A549 (cell line): ENCODE results near the gene RBKS. TPM values are rescaled to one million over a fixed set of nuclear protein-coding genes. Genes with fewer than 3 reads are reported as not detected.

Experiments
- ATAC-seq, 2 experiments: fragments of 200-7000 bp in 1 of 2; fragments of >200 bp in 1 of 2; cut with Nextera tagmentation in 1 of 2; cut with Tn5 transposase in 1 of 2; 3 replicates each; pipeline versions ENCODE4 v1.8.0 to v1.9.1; 2018 to 2020; ENCODE audit warnings: mild to moderate bottlenecking in 1 of 2, moderate library complexity in 1 of 2
- CTCF ChIA-PET: fragments of 300-600 bp; sonication (Branson Sonifier 250); formaldehyde crosslinking; extraction: SDS; loops from one replicate; lab custom pipeline; 2021; ENCODE audit warnings: antibody characterized with exemption, inconsistent platforms; lab: Yijun Ruan, JAX
- POLR2A ChIA-PET: fragments of 350-600 bp; formaldehyde crosslinking; extraction: SDS; loops from one replicate; lab custom pipeline; 2021; ENCODE audit warnings: antibody characterized with exemption, inconsistent platforms; lab: Yijun Ruan, JAX
- DNase-seq, 2 experiments: peaks; one replicate each; pipeline versions ENCODE4 v3.0.0 to v3.0.0-alpha.2; 2011 to 2016; ENCODE audit warnings: low read depth in 1 of 2, low spot score in 1 of 2
- FAIRE-seq: peaks from 2 replicates; lab custom pipeline; 2011; peaks lifted over from hg19 to GRCh38; lab: Jason Lieb, UNC
- H3K27ac ChIP-seq, 2 experiments: fragments of >200 bp; sonication (Bioruptor Twin); formaldehyde crosslinking; 3 replicates each; pipeline ENCODE4 v1.5.1; 2016 to 2017
- H3K4me1 ChIP-seq: fragments of >200 bp; sonication (Bioruptor Twin); formaldehyde crosslinking; 3 replicates; pipeline ENCODE4 v1.6.1; 2016
- H3K4me2 ChIP-seq: fragments of >200 bp; sonication (Bioruptor Twin); formaldehyde crosslinking; 3 replicates; pipeline ENCODE4 v1.6.1; 2016
- H3K4me3 ChIP-seq: fragments of >200 bp; sonication (Bioruptor Twin); formaldehyde crosslinking; 3 replicates; pipeline ENCODE4 v1.5.1; 2016
- H3K9me3 ChIP-seq: fragments of >200 bp; sonication (Bioruptor Twin); formaldehyde crosslinking; 3 replicates; pipeline ENCODE4 v1.6.1; 2016
- EHMT2 ChIP-seq: fragments of 200-600 bp; sonication (generic); IDR thresholded peaks from 2 replicates; pipeline ENCODE4 v1.6.1; 2016; ENCODE audit warnings: antibody characterized with exemption, low read depth, mild to moderate bottlenecking, moderate library complexity
- EP300 ChIP-seq, 2 experiments: fragments of >200 bp; sonication (Bioruptor Twin); formaldehyde crosslinking; IDR thresholded peaks; 2 replicates in 1 of 2; 3 replicates in 1 of 2; pipeline ENCODE4 v1.6.1; 2016 to 2017
- JUN ChIP-seq, 2 experiments: fragments of >200 bp; sonication (Bioruptor Twin); formaldehyde crosslinking; IDR thresholded peaks; 2 replicates in 1 of 2; 3 replicates in 1 of 2; pipeline ENCODE4 v1.6.1; 2016 to 2017
- JUNB ChIP-seq: fragments of >200 bp; sonication (Bioruptor Twin); formaldehyde crosslinking; IDR thresholded peaks from 2 replicates; pipeline ENCODE4 v1.6.1; 2016
- KDM5A ChIP-seq: fragments of 200-600 bp; sonication (generic); IDR thresholded peaks from 2 replicates; pipeline ENCODE4 v1.6.1; 2016; ENCODE audit warnings: antibody characterized with exemption, mild to moderate bottlenecking
- RCOR1 ChIP-seq: fragments of 150-350 bp; IDR thresholded peaks from 2 replicates; pipeline ENCODE4 v1.6.1; 2014; ENCODE audit warnings: antibody characterized with exemption, low read length, low read depth
- SMC3 ChIP-seq: fragments of >200 bp; sonication (Bioruptor Twin); formaldehyde crosslinking; IDR thresholded peaks from 3 replicates; pipeline ENCODE4 v1.6.1; 2018; ENCODE audit warnings: inconsistent platforms
- ZFP36 ChIP-seq: fragments of 450-650 bp; IDR thresholded peaks from 2 replicates; pipeline ENCODE4 v1.6.1; 2014; ENCODE audit warnings: borderline replicate concordance; ENCODE audit not compliant: partially characterized antibody
- WGBS: methylation state at CpG from one replicate; pipeline ENCODE4 v1.1.6; 2017; ENCODE audit errors: missing lambda C conversion rate; 5-methylcytosine and 5-hydroxymethylcytosine counted together
- polyA plus RNA-seq, 4 experiments: library from polyadenylated mRNA; depleted of rRNA in 3 of 4; stranded (reverse); fragments of >200 nt; fragmentation: RNase III in 1 of 4; extraction: RNeasy Plus Mini Kit Qiagen cat#74134 plus additional on column Dnase treatment in 1 of 4; gene quantifications; 2 replicates in 3 of 4; 3 replicates in 1 of 4; pipeline ENCODE4 v1.2.3, GENCODE V29; 2011 to 2017
- TF ChIP-seq, protein P1 (sequence below): fragments of 200-600 bp; sonication (generic); IDR thresholded peaks from 2 replicates; pipeline ENCODE4 v1.6.1; 2016; ENCODE audit warnings: antibody characterized with exemption, mild to moderate bottlenecking, moderate library complexity
- TF ChIP-seq, protein P2 (sequence below): fragments of 450-650 bp; IDR thresholded peaks from 2 replicates; pipeline ENCODE4 v1.6.1; 2014; ENCODE audit warnings: antibody characterized with exemption
- TF ChIP-seq, protein P3 (sequence below): IDR thresholded peaks from 2 replicates; pipeline ENCODE4 v1.6.1; 2012
- TF ChIP-seq, protein P4 (sequence below): fragments of 250-450 bp; sonication (Bioruptor Pico); IDR thresholded peaks from 2 replicates; pipeline ENCODE4 v1.5.0; 2020; ENCODE audit warnings: low read depth, mild to moderate bottlenecking, moderate library complexity

Gene RBKS
- polyA plus RNA-seq, 2 of the 4 experiments (the other 2 are of a cell fraction) = 7.6 to 8.5 TPM

DNA sequence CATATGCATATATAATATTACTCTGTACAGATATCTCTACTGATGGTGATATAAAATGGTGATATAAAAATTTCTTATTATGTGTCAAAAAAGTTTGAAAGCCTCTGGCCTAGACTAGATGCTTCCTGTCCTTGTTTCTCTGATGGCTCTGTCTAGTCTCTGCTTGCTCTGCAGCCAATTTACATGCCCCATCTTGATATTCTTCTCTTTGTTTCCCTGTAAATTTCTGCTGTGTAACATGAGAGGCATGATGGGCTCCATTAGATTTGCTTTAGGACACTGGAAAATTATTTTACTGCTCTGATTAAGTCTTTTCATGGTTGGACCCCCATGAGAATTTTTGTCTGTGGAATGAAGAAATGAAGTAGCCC, 24.6 kb upstream of the RBKS start:
- no peak overlapping the region for H3K4me3 ChIP-seq
- ATAC-seq = no peak
- TF ChIP-seq KDM5A = no peak
- TF ChIP-seq, protein P1, sequence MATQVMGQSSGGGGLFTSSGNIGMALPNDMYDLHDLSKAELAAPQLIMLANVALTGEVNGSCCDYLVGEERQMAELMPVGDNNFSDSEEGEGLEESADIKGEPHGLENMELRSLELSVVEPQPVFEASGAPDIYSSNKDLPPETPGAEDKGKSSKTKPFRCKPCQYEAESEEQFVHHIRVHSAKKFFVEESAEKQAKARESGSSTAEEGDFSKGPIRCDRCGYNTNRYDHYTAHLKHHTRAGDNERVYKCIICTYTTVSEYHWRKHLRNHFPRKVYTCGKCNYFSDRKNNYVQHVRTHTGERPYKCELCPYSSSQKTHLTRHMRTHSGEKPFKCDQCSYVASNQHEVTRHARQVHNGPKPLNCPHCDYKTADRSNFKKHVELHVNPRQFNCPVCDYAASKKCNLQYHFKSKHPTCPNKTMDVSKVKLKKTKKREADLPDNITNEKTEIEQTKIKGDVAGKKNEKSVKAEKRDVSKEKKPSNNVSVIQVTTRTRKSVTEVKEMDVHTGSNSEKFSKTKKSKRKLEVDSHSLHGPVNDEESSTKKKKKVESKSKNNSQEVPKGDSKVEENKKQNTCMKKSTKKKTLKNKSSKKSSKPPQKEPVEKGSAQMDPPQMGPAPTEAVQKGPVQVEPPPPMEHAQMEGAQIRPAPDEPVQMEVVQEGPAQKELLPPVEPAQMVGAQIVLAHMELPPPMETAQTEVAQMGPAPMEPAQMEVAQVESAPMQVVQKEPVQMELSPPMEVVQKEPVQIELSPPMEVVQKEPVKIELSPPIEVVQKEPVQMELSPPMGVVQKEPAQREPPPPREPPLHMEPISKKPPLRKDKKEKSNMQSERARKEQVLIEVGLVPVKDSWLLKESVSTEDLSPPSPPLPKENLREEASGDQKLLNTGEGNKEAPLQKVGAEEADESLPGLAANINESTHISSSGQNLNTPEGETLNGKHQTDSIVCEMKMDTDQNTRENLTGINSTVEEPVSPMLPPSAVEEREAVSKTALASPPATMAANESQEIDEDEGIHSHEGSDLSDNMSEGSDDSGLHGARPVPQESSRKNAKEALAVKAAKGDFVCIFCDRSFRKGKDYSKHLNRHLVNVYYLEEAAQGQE = no peak
- no peak for TF ChIP-seq JUNB
- TF ChIP-seq, all 56 proteins: peak for 0
- Histone ChIP-seq H3K9me3 (no peaks in the 10 kb centered on the region), H3K4me2 (peak overlapping the region; percentile 31; the same call in 1 of the 3 replicates), H3K27ac (peak overlapping the region; percentile 66 to 84; a peak in 5 of 6 replicates), H3K4me1 (peaks cover 48% of the 10 kb centered on the region)
- DNase-seq = no peak
- FAIRE-seq = no peak
- ChIA-PET CTCF (interaction anchor here (0.9 to 1.8 kb wide), 4 partner anchors 8 to 232 kb away, joined by 3 to 8 read pairs (median 4); partner anchors contain the start of gene RBKS), POLR2A (no interaction called here)

DNA sequence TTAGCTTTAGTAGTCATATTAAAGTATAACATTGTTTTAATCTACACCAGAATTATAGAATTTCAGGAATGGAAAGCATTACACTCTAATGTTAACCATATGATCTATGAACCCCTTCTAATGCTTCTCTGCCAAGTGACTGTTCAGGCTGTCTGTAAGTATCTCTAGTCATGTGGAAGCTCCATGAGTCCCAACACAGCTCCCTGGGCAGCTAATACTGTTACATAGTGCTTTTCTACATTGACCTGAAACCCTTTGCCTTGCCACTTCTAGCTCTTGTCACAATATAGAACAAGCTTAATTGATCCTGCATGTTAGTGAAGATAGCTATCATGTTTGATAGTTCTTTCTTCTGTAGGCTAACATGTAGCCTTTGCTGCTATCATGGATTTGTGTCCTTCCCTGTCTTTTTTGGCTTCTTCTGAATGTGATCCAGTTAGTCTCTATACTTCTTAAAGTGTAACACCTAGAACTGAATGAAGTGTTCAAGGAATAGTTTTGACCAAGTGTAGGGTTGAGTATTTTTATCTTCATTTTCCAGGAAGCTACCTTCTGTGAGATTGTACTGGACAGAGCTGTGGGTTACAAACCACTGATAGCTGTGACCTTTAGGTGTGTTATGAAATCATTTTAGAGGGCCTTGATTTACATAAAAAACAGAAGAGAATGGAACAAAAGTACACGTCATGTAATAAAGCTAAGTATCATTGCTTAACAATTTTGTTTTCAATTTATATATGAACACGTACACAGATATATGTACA, 24.0 kb upstream of the RBKS start:
- Histone ChIP-seq H3K9me3 (no peaks in the 10 kb centered on the region), H3K4me3 (no peak overlapping the region), H3K27ac (peak overlapping the region; percentile 0 to 41; a peak in 4 of 6 replicates), H3K4me1 (peaks cover 42% of the 10 kb centered on the region), H3K4me2 (no peak overlapping the region)
- no peak for DNase-seq
- TF ChIP-seq, protein P2, sequence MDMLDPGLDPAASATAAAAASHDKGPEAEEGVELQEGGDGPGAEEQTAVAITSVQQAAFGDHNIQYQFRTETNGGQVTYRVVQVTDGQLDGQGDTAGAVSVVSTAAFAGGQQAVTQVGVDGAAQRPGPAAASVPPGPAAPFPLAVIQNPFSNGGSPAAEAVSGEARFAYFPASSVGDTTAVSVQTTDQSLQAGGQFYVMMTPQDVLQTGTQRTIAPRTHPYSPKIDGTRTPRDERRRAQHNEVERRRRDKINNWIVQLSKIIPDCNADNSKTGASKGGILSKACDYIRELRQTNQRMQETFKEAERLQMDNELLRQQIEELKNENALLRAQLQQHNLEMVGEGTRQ = no peak
- no peak for TF ChIP-seq ZFP36
- TF ChIP-seq, protein P3, sequence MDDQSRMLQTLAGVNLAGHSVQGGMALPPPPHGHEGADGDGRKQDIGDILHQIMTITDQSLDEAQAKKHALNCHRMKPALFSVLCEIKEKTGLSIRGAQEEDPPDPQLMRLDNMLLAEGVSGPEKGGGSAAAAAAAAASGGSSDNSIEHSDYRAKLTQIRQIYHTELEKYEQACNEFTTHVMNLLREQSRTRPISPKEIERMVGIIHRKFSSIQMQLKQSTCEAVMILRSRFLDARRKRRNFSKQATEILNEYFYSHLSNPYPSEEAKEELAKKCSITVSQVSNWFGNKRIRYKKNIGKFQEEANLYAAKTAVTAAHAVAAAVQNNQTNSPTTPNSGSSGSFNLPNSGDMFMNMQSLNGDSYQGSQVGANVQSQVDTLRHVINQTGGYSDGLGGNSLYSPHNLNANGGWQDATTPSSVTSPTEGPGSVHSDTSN = no peak
- ChIA-PET POLR2A (no interaction called here), CTCF (interaction anchor here (0.6 to 1.8 kb wide), 6 partner anchors 9 to 608 kb away, joined by 3 to 8 read pairs (median 4); partner anchors contain the start of gene RBKS)
- peak in 1 of 2 experiments; percentile 32; a peak in 2 of 6 replicates for ATAC-seq
- WGBS = 92% methylated on average over 2 of the region's 2 CpGs
- peak; percentile 46 for FAIRE-seq

DNA sequence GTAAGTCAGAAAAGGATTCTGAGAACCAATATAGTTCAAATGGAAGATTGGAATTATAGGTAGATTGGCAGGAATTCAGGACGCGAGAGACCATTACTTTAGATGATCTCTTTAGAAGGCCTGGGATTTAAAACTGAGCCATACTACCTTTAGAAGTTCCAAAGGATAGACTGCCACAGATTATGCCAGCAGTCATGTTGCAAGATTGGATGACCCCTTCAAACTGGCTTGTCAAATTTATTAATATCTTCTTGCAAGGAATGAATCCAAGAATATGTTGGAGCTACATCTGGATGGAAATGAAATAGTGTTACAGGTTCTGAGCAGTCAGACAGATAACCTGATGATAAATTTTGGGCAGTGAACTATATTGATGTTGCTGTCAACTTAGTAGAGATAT, 22.3 kb upstream of the RBKS start:
- no peak overlapping the region for H3K4me2 ChIP-seq
- DNase-seq (no peak), ATAC-seq (no peak), FAIRE-seq (no peak)
- H3K4me3 ChIP-seq = no peak overlapping the region
- TF ChIP-seq, protein P4, sequence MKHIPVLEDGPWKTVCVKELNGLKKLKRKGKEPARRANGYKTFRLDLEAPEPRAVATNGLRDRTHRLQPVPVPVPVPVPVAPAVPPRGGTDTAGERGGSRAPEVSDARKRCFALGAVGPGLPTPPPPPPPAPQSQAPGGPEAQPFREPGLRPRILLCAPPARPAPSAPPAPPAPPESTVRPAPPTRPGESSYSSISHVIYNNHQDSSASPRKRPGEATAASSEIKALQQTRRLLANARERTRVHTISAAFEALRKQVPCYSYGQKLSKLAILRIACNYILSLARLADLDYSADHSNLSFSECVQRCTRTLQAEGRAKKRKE (CRISPR knock-in tag) = no peak
- TF ChIP-seq JUNB = no peak
- no peak for TF ChIP-seq SMC3
- TF ChIP-seq, protein P2 = no peak
- no peak for TF ChIP-seq ZFP36
- TF ChIP-seq EHMT2 = no peak
- no peak for TF ChIP-seq RCOR1
- no peak for TF ChIP-seq EP300 (IDR thresholded peaks at IDR 0.05)
- TF ChIP-seq JUN (IDR thresholded peaks at IDR 0.05) = no peak
- WGBS = 90% methylated on average over 2 of the region's 2 CpGs
- POLR2A ChIA-PET = interaction anchor here (1.1 kb wide), 1 partner anchor 23 kb away, joined by 3 read pairs; the partner anchor contains the start of genes BABAM2 and RBKS
- CTCF ChIA-PET = interaction anchor here (0.6 kb wide), 1 partner anchor 514 kb away, joined by 4 read pairs; no protein-coding TSS in a partner anchor
- peak overlapping the region; percentile 6 to 27; a peak in 2 of 6 replicates for H3K27ac ChIP-seq
- H3K9me3 ChIP-seq = no peaks in the 10 kb centered on the region
- peaks cover 41% of the 10 kb centered on the region for H3K4me1 ChIP-seq
